Keratinocyte (primary cell): Measurements from ENCODE around the gene IGF1R. TPM values are rescaled to one million over a fixed set of nuclear protein-coding genes. Genes with fewer than 3 reads are reported as not detected.

Source experiments
- DNase-seq: peaks from one replicate; pipeline ENCODE4 v3.0.0-alpha.2; 2011; ENCODE audit warnings: low read depth, missing footprints, low spot score
- FAIRE-seq: peaks from 2 replicates; lab custom pipeline; 2011; peaks lifted over from hg19 to GRCh38; lab: Jason Lieb, UNC
- H2AFZ ChIP-seq: 2 replicates; pipeline ENCODE4 v1.6.0; 2012; ENCODE audit warnings: low read length, control low read depth, inconsistent platforms; ENCODE audit not compliant: control insufficient read depth
- H3K27ac ChIP-seq: 2 replicates; pipeline ENCODE4 v1.5.1; 2011; ENCODE audit warnings: low read length; ENCODE audit not compliant: control insufficient read depth, insufficient read depth
- H3K27me3 ChIP-seq: 3 replicates; pipeline ENCODE4 v1.6.0; 2011; ENCODE audit warnings: low read length; ENCODE audit not compliant: control insufficient read depth, insufficient read depth; ENCODE audit errors: extremely low read depth
- H3K36me3 ChIP-seq, 2 experiments: 2 replicates in 1 of 2; 3 replicates in 1 of 2; pipeline ENCODE4 v1.5.1; 2011; ENCODE audit warnings: low read length in 2 of 2, mild to moderate bottlenecking in 1 of 2; ENCODE audit not compliant: control insufficient read depth in 2 of 2, insufficient read depth in 2 of 2; ENCODE audit errors: extremely low read depth in 1 of 2
- H3K4me1 ChIP-seq: 3 replicates; pipeline ENCODE4 v1.5.1; 2011; ENCODE audit warnings: low read length; ENCODE audit not compliant: control insufficient read depth, insufficient read depth; ENCODE audit errors: extremely low read depth
- H3K4me2 ChIP-seq: 3 replicates; pipeline ENCODE4 v1.6.0; 2011; ENCODE audit warnings: low read depth, low read length; ENCODE audit not compliant: control insufficient read depth, insufficient read depth; ENCODE audit errors: extremely low read depth
- H3K4me3 ChIP-seq, 3 experiments: fragments of 200-600 bp in 1 of 3; sonication (generic) in 1 of 3; 2 replicates in 2 of 3; 3 replicates in 1 of 3; pipeline ENCODE4 v1.5.1; 2011 to 2016; ENCODE audit warnings: low read length in 3 of 3, mild to moderate bottlenecking in 3 of 3, control low read depth in 2 of 3, inconsistent platforms in 1 of 3, low read depth in 1 of 3, mixed read lengths in 1 of 3, mixed run types in 1 of 3, moderate library complexity in 1 of 3; ENCODE audit not compliant: control insufficient read depth in 2 of 3, insufficient read depth in 2 of 3; ENCODE audit errors: extremely low read depth in 1 of 3
- H3K79me2 ChIP-seq: 2 replicates; pipeline ENCODE4 v1.6.0; 2012; ENCODE audit warnings: low read length; ENCODE audit not compliant: control insufficient read depth, insufficient read depth
- H3K9ac ChIP-seq: 3 replicates; pipeline ENCODE4 v1.6.0; 2011; ENCODE audit warnings: low read length; ENCODE audit not compliant: control insufficient read depth, insufficient read depth; ENCODE audit errors: extremely low read depth
- H3K9me1 ChIP-seq: 3 replicates; pipeline ENCODE4 v1.6.0; 2011; ENCODE audit warnings: low read length; ENCODE audit not compliant: control insufficient read depth, insufficient read depth; ENCODE audit errors: extremely low read depth
- H3K9me3 ChIP-seq: 2 replicates; pipeline ENCODE4 v1.5.1; 2012; ENCODE audit warnings: low read depth, low read length; ENCODE audit not compliant: control insufficient read depth
- H4K20me1 ChIP-seq: 3 replicates; pipeline ENCODE4 v1.6.0; 2011; ENCODE audit warnings: low read length; ENCODE audit not compliant: control insufficient read depth, insufficient read depth; ENCODE audit errors: extremely low read depth
- CTCF ChIP-seq, 3 experiments: IDR thresholded peaks in 1 of 3; conservative IDR thresholded peaks in 1 of 3; optimal IDR thresholded peaks in 1 of 3; 2 replicates in 2 of 3; 3 replicates in 1 of 3; pipeline versions ENCODE3 to v1.5.1; 2011; ENCODE audit warnings: low read length in 3 of 3, mild to moderate bottlenecking in 3 of 3, moderate library complexity in 2 of 3, control low read depth in 1 of 3, inconsistent platforms in 1 of 3; ENCODE audit not compliant: insufficient read depth in 2 of 3; ENCODE audit errors: extremely low read depth in 1 of 3
- EZH2 ChIP-seq: IDR thresholded peaks from one replicate; pipeline ENCODE4 v1.6.1; 2012; ENCODE audit warnings: inconsistent platforms, mild to moderate bottlenecking, low read length, moderate library complexity
- dilution Hi-C: fragments of 300-500 bp; cut with MboI; formaldehyde crosslinking; loops from one replicate; pipeline ENCODE4 v1.7.0; 2020; ENCODE audit warnings: low sequenced_read_pairs; ENCODE audit not compliant: extremely low pct_ligation_motif_present
- polyA plus RNA-seq, 5 experiments: library from polyadenylated mRNA; depleted of rRNA in 3 of 5; stranded (reverse) in 3 of 5; stranded (forward) in 1 of 5; unstranded in 1 of 5; fragments of >200 nt; gene quantifications; 1 replicate in 1 of 5; 2 replicates in 3 of 5; 3 replicates in 1 of 5; pipeline versions ENCODE4 v1.2.1 to v1.2.3, GENCODE V29; 2011 to 2012; ENCODE audit warnings: missing spikeins in 2 of 5, low read depth in 1 of 5, low replicate concordance in 1 of 5

IGF1R gene
- polyA plus RNA-seq, 1 donor (not counting 4 experiments of a cell fraction or from before 2014, with no cell fraction given) = 14.5 TPM

GRCh38 chr15:98628216-98628615 lies 20.1 kb upstream of the IGF1R start:
- no peak overlapping the region for H3K4me3 ChIP-seq
- peaks cover 13% of the 10 kb centered on the region for H3K27me3 ChIP-seq
- H3K4me1 ChIP-seq = no peaks in the 10 kb centered on the region
- no peak overlapping the region for H3K4me2 ChIP-seq
- TF ChIP-seq EZH2 (no peak), CTCF (optimal IDR thresholded peaks at IDR 0.05 in 1 of 3, IDR thresholded peaks at IDR 0.05 in 1 of 3, conservative IDR thresholded peaks at IDR 0.05 in 1 of 3; ENCODE audit: extremely low read depth in 1 of 3, insufficient read depth in 2 of 3, low read length in 3 of 3) (no peak)
- no peak for DNase-seq
- H3K9me1 ChIP-seq = no peaks in the 10 kb centered on the region
- H3K36me3 ChIP-seq = no peaks in the 10 kb centered on the region
- no peaks in the 10 kb centered on the region for H3K79me2 ChIP-seq
- H3K27ac ChIP-seq = no peak overlapping the region
- dilution Hi-C loops = no loop called here
- H3K9me3 ChIP-seq = no peaks in the 10 kb centered on the region
- H3K9ac ChIP-seq = no peak overlapping the region
- H4K20me1 ChIP-seq = no peaks in the 10 kb centered on the region
- FAIRE-seq = no peak
- H2AFZ ChIP-seq = no peak overlapping the region

GRCh38 chr15:98635848-98636247 lies 12.5 kb upstream of the IGF1R start:
- Histone ChIP-seq H3K36me3 (no peaks in the 10 kb centered on the region), H4K20me1 (no peaks in the 10 kb centered on the region), H3K9me1 (no peaks in the 10 kb centered on the region), H3K4me1 (no peaks in the 10 kb centered on the region), H3K4me3 (no peak overlapping the region), H3K9me3 (no peaks in the 10 kb centered on the region), H3K4me2 (no peak overlapping the region), H3K27ac (no peak overlapping the region), H3K9ac (no peak overlapping the region), H2AFZ (no peak overlapping the region), H3K79me2 (no peaks in the 10 kb centered on the region), H3K27me3 (peaks cover 27% of the 10 kb centered on the region)
- no peak for DNase-seq
- no peak for TF ChIP-seq CTCF (optimal IDR thresholded peaks at IDR 0.05 in 1 of 3, IDR thresholded peaks at IDR 0.05 in 1 of 3, conservative IDR thresholded peaks at IDR 0.05 in 1 of 3; ENCODE audit: extremely low read depth in 1 of 3, insufficient read depth in 2 of 3, low read length in 3 of 3)
- no peak for TF ChIP-seq EZH2
- FAIRE-seq = no peak
- dilution Hi-C loops = no loop called here
